GM21723 (cell line): ENCODE measurements around the gene EXD3.
"Not testable (repeated sequence)": the region's sequence is repeated elsewhere in the genome, so short reads cannot be mapped to it uniquely, and the experiment has no call there.

Experiments used
- ATAC-seq: cut with Tn5 transposase; IDR thresholded peaks from one replicate; pipeline ENCODE4 v1.9.1; 2021; ENCODE audit warnings: mild to moderate bottlenecking, moderate library complexity; ENCODE audit not compliant: unreplicated experiment

Gene EXD3

GRCh38 chr9:137383081-137383783 lies 39.7 kb downstream of the EXD3 start:
- ATAC-seq = no peak

GRCh38 chr9:137382444-137383080 lies 40.4 kb downstream of the EXD3 start:
- no peak for ATAC-seq

- ATAC-seq = no peak
Measured at GRCh38 chr9:137381501-137382443, 41.2 kb downstream of the EXD3 start.

- ATAC-seq = no peak
Measured at GRCh38 chr9:137380606-137381005, 42.4 kb downstream of the EXD3 start.

- ATAC-seq = no peak
Measured at GRCh38 chr9:137380171-137380570, 42.8 kb downstream of the EXD3 start.

- no peak for ATAC-seq
Measured at GRCh38 chr9:137379761-137380161, 43.2 kb downstream of the EXD3 start.

GRCh38 chr9:137378688-137379410 lies 44.1 kb downstream of the EXD3 start:
- not testable (repeated sequence) for ATAC-seq

- no peak for ATAC-seq
Measured at GRCh38 chr9:137376386-137376785, 46.6 kb downstream of the EXD3 start.

GRCh38 chr9:137375321-137376058 lies 47.5 kb downstream of the EXD3 start:
- no peak for ATAC-seq

- no peak for ATAC-seq
Measured at GRCh38 chr9:137374131-137374845, 48.7 kb downstream of the EXD3 start.

GRCh38 chr9:137373611-137373980 lies 49.4 kb downstream of the EXD3 start:
- no peak for ATAC-seq

- ATAC-seq = no peak
Measured at GRCh38 chr9:137372693-137373610, 50.0 kb downstream of the EXD3 start.

GRCh38 chr9:137371946-137372651 lies 50.9 kb downstream of the EXD3 start:
- ATAC-seq = no peak

GRCh38 chr9:137371521-137371941 lies 51.4 kb downstream of the EXD3 start:
- ATAC-seq = no peak

GRCh38 chr9:137370865-137371520 lies 52.0 kb downstream of the EXD3 start:
- no peak for ATAC-seq

- no peak for ATAC-seq
Measured at GRCh38 chr9:137369911-137370764, 52.8 kb downstream of the EXD3 start.
